GM19025 (cell line): ENCODE data around the gene DPP10.
"Not testable (repeated sequence)": the region's sequence is repeated elsewhere in the genome, so short reads cannot be mapped to it uniquely, and the experiment has no call there.

Experiments used
- ATAC-seq: cut with Tn5 transposase; IDR thresholded peaks from one replicate; pipeline ENCODE4 v1.9.1; 2021; ENCODE audit warnings: mild to moderate bottlenecking, low read depth, moderate library complexity; ENCODE audit not compliant: unreplicated experiment

The DPP10 gene

GRCh38 chr2:114933671-114934241, 491.3 kb downstream of the DPP10 start:
- ATAC-seq = no peak

GRCh38 chr2:114935031-114935430, 492.6 kb downstream of the DPP10 start:
- ATAC-seq = no peak

GRCh38 chr2:114937366-114937930, 495.0 kb downstream of the DPP10 start:
- no peak for ATAC-seq

GRCh38 chr2:114940785-114941458, 498.5 kb downstream of the DPP10 start:
- ATAC-seq = no peak

GRCh38 chr2:114949228-114949804, 506.9 kb downstream of the DPP10 start:
- no peak for ATAC-seq

GRCh38 chr2:114960389-114960788, 517.9 kb downstream of the DPP10 start:
- no peak for ATAC-seq

GRCh38 chr2:114962532-114962931, 520.1 kb downstream of the DPP10 start:
- ATAC-seq = no peak

GRCh38 chr2:114968748-114969400, 526.4 kb downstream of the DPP10 start:
- no peak for ATAC-seq

GRCh38 chr2:115004321-115004720, 561.9 kb downstream of the DPP10 start:
- not testable (repeated sequence) for ATAC-seq

- ATAC-seq = no peak
Measured at GRCh38 chr2:115011721-115012120, 569.3 kb downstream of the DPP10 start.

- not testable (repeated sequence) for ATAC-seq
Measured at GRCh38 chr2:115022013-115022412, 579.6 kb downstream of the DPP10 start.

- no peak for ATAC-seq
Measured at GRCh38 chr2:115034801-115035200, 592.4 kb downstream of the DPP10 start.

- ATAC-seq = no peak
Measured at GRCh38 chr2:115036818-115037217, 594.4 kb downstream of the DPP10 start.

- no peak for ATAC-seq
Measured at GRCh38 chr2:115057473-115057872, 615.0 kb downstream of the DPP10 start.

GRCh38 chr2:115070002-115070401, 627.6 kb downstream of the DPP10 start:
- no peak for ATAC-seq

- ATAC-seq = no peak
Measured at GRCh38 chr2:115071534-115071933, 629.1 kb downstream of the DPP10 start.

- ATAC-seq = no peak
Measured at GRCh38 chr2:115075800-115076199, 633.4 kb downstream of the DPP10 start.

GRCh38 chr2:115077626-115078025, 635.2 kb downstream of the DPP10 start:
- ATAC-seq = no peak

GRCh38 chr2:115083225-115083624, 640.8 kb downstream of the DPP10 start:
- ATAC-seq = no peak

GRCh38 chr2:115083711-115084110, 641.3 kb downstream of the DPP10 start:
- ATAC-seq = no peak

GRCh38 chr2:115084446-115084845, 642.0 kb downstream of the DPP10 start:
- no peak for ATAC-seq
